Measurements from ENCODE around the gene FOXR1.
"Not testable (repeated sequence)": the region's sequence is repeated elsewhere in the genome, so short reads cannot be mapped to it uniquely, and the experiment has no call there.

FOXR1 gene

DNA sequence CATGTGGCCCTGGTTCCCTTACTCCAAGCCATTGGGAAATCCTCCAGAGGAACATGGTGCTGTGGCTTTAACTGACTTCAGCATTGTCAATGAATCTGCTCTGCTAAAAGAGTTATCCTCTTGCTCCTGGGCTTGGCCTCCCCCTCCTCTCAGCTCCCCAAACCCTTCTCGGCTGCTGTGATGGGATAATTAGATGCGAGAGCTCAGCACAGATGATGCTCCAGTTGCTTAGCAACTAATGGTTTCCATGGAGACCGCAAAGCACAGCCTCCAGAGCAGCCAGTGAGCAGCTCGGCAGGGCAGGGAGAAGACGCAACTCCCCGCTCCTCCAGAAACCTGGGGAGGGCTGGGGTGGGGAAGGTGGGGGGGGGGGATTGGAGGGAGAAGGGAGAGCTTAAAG lies 18.3 kb upstream of the FOXR1 start:
- Histone ChIP-seq H3K4me1 (ENCODE audit: control insufficient read depth, low read length) (no peaks in the 10 kb centered on the region), H3K79me2 (ENCODE audit: control insufficient read depth, low read length) (no peaks in the 10 kb centered on the region), H3F3A (ENCODE audit: control insufficient read depth, insufficient read depth) (no peaks in the 10 kb centered on the region), H3K4me2 (ENCODE audit: low read length) (no peak overlapping the region), H3K36me3 (ENCODE audit: control insufficient read depth, low read length) (no peaks in the 10 kb centered on the region), H3K27ac (ENCODE audit: low read depth, low read length) (no peak overlapping the region), H3K4me3 (ENCODE audit: low read length) (no peak overlapping the region), H3K9me3 (ENCODE audit: control insufficient read depth, insufficient read depth, low read length) (no peaks in the 10 kb centered on the region), H3K27me3 (ENCODE audit: control insufficient read depth, low read length) (peaks cover 24% of the 10 kb centered on the region), H3K9me2 (replicated peaks; ENCODE audit: control insufficient read depth, low read length) (no peaks in the 10 kb centered on the region), H4K20me1 (ENCODE audit: control insufficient read depth, insufficient read depth, low read depth, low read length) (no peaks in the 10 kb centered on the region)
- TF ChIP-seq, protein P1, sequence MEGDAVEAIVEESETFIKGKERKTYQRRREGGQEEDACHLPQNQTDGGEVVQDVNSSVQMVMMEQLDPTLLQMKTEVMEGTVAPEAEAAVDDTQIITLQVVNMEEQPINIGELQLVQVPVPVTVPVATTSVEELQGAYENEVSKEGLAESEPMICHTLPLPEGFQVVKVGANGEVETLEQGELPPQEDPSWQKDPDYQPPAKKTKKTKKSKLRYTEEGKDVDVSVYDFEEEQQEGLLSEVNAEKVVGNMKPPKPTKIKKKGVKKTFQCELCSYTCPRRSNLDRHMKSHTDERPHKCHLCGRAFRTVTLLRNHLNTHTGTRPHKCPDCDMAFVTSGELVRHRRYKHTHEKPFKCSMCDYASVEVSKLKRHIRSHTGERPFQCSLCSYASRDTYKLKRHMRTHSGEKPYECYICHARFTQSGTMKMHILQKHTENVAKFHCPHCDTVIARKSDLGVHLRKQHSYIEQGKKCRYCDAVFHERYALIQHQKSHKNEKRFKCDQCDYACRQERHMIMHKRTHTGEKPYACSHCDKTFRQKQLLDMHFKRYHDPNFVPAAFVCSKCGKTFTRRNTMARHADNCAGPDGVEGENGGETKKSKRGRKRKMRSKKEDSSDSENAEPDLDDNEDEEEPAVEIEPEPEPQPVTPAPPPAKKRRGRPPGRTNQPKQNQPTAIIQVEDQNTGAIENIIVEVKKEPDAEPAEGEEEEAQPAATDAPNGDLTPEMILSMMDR (IDR thresholded peaks at IDR 0.05; ENCODE audit: low read depth, low read length, poor library complexity, severe bottlenecking), result no peak
- no peak for TF ChIP-seq EZH2phosphoT487 (IDR thresholded peaks at IDR 0.05; ENCODE audit: borderline replicate concordance, low read length)

DNA sequence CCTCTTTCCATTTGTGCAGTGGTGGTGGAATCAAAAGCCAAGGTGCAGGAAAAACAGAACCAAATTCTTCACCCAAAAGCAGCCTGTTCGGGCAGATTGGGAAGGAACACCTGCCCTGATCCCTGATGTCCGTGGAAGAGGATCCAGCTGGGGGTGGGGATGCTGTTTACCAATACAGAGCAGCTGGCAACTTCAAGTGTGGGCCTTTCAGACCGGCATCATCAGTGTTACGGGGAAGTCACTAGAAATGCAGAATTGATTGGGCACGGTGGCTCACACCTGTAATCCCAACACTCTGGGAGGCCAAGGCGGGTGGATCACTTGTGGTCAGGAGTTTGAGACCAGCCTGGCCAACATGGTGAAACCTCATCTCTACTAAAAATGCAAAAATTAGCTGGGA lies 17.6 kb upstream of the FOXR1 start:
- H3K27me3 ChIP-seq (ENCODE audit: control insufficient read depth, low read length), result peaks cover 24% of the 10 kb centered on the region
- not testable (repeated sequence) for H3K36me3 ChIP-seq (ENCODE audit: control insufficient read depth, low read length); H3K4me2 ChIP-seq (ENCODE audit: low read length); H3K4me3 ChIP-seq (ENCODE audit: low read length); H3K79me2 ChIP-seq (ENCODE audit: control insufficient read depth, low read length); H3F3A ChIP-seq (ENCODE audit: control insufficient read depth, insufficient read depth); H3K9me2 ChIP-seq (replicated peaks; ENCODE audit: control insufficient read depth, low read length); H3K9me3 ChIP-seq (ENCODE audit: control insufficient read depth, insufficient read depth, low read length); H3K27ac ChIP-seq (ENCODE audit: low read depth, low read length); H4K20me1 ChIP-seq (ENCODE audit: control insufficient read depth, insufficient read depth, low read depth, low read length); H3K4me1 ChIP-seq (ENCODE audit: control insufficient read depth, low read length)

DNA sequence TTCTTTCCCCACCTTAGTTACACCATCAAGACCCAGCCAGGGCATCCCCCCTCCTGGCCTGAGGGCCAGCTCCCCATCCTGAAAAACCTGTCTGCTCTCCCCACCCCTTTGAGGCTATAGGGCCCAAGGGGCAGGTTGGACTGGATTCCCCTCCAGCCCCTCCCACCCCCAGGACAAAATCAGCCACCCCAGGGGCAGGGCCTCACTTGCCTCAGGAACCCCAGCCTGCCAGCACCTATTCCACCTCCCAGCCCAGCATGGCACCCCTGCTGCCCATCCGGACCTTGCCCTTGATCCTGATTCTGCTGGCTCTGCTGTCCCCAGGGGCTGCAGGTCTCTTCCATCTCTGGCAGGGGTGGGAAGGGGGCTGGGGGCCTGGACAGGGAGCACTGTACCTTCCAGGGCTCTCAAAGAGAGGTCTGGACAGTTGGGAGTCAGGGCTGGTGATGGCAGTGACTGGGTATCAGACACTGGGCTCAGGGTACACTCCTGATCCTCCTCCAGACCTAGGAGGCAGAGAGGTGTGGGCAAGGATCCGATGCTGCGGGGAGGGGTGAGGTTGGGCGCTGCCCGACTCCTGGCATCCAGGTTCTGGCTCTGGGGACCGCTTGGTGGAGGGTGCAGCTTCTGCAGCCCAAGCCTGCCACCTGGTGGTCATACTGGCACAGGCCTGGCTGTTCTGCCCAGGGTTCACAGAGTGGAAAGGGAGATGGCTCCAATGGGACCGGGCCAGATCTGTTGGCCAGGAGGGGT lies 15.3 kb upstream of the FOXR1 start, which contains the start of gene UPK2:
Gene UPK2, plus strand, starts transcription at position 205 of the 753 bp plus-strand sequence. Its CDS starts 53 bp downstream, at position 258.
- H4K20me1 ChIP-seq (ENCODE audit: control insufficient read depth, insufficient read depth, low read depth, low read length), result no peaks in the 10 kb centered on the region

More for the DNA sequence above, 15.3 kb upstream of the FOXR1 start, which contains the start of gene UPK2:
- Histone ChIP-seq H3K79me2 (ENCODE audit: control insufficient read depth, low read length) (no peaks in the 10 kb centered on the region), H3K4me2 (ENCODE audit: low read length) (no peak within 1 kb of the TSS), H3K27me3 (ENCODE audit: control insufficient read depth, low read length) (peaks cover 23% of the 10 kb centered on the region), H3K4me1 (ENCODE audit: control insufficient read depth, low read length) (no peaks in the 10 kb centered on the region), H3K27ac (ENCODE audit: low read depth, low read length) (no peak within 1 kb of the TSS), H3F3A (ENCODE audit: control insufficient read depth, insufficient read depth) (no peaks in the 10 kb centered on the region), H3K4me3 (ENCODE audit: low read length) (no peak within 1 kb of the TSS), H3K9me2 (replicated peaks; ENCODE audit: control insufficient read depth, low read length) (no peaks in the 10 kb centered on the region), H3K9me3 (ENCODE audit: control insufficient read depth, insufficient read depth, low read length) (no peaks in the 10 kb centered on the region), H3K36me3 (ENCODE audit: control insufficient read depth, low read length) (no peaks in the 10 kb centered on the region)
- TF ChIP-seq, protein P1 (IDR thresholded peaks at IDR 0.05; ENCODE audit: low read depth, low read length, poor library complexity, severe bottlenecking), result peak; percentile 97
- TF ChIP-seq EZH2phosphoT487 (IDR thresholded peaks at IDR 0.05; ENCODE audit: borderline replicate concordance, low read length), result no peak
